SK-N-SH (cell line): ENCODE measurements around the gene ERVFRD-1. TPM values are rescaled to one million over a fixed set of nuclear protein-coding genes. Genes with fewer than 3 reads are reported as not detected.

Source experiments
- CTCF ChIA-PET: fragments of 300-600, 350-600 bp; formaldehyde crosslinking; extraction: SDS; loops from one replicate; lab custom pipeline; 2021; lab: Yijun Ruan, JAX
- POLR2A ChIA-PET: fragments of 350-600 bp; sonication (Branson Sonifier 250); formaldehyde crosslinking; extraction: SDS; loops from one replicate; lab custom pipeline; 2020; ENCODE audit warnings: antibody characterized with exemption, inconsistent platforms; lab: Yijun Ruan, JAX
- DNase-seq: peaks from one replicate; pipeline ENCODE4 v3.0.0; 2012
- H2AFZ ChIP-seq: fragments of 200-600 bp; sonication (generic); 2 replicates; pipeline ENCODE4 v1.8.1; 2016; ENCODE audit warnings: antibody characterized with exemption, mild to moderate bottlenecking, low read depth
- H3F3A ChIP-seq: fragments of 200-600 bp; sonication (generic); replicated peaks from 2 replicates; pipeline ENCODE3; 2016; ENCODE audit warnings: antibody characterized with exemption, mild to moderate bottlenecking; ENCODE audit not compliant: insufficient read depth
- H3K27ac ChIP-seq, 2 experiments: fragments of 200-500 bp in 1 of 2; fragments of 200-600 bp in 1 of 2; sonication (Bioruptor generic) in 1 of 2; sonication (generic), shearing (Covaris generic) in 1 of 2; 2 replicates each; pipeline versions ENCODE4 v1.5.1 to v1.6.1; 2014 to 2016; ENCODE audit warnings: low read depth in 2 of 2, inconsistent platforms in 1 of 2, low read length in 1 of 2, mild to moderate bottlenecking in 1 of 2, mixed read lengths in 1 of 2
- H3K27me3 ChIP-seq: fragments of 200-600 bp; sonication (generic), shearing (Covaris generic); 2 replicates; pipeline ENCODE4 v1.6.1; 2016; ENCODE audit warnings: mixed run types; ENCODE audit not compliant: insufficient read depth
- H3K36me3 ChIP-seq, 2 experiments: fragments of 200-500 bp in 1 of 2; fragments of 200-600 bp in 1 of 2; sonication (Bioruptor generic) in 1 of 2; sonication (generic) in 1 of 2; replicated peaks in 1 of 2; 2 replicates each; pipeline versions ENCODE3 to v1.5.1; 2014 to 2016; ENCODE audit warnings: low read length in 1 of 2, mild to moderate bottlenecking in 1 of 2; ENCODE audit not compliant: insufficient read depth in 2 of 2, control insufficient read depth in 1 of 2
- H3K4me1 ChIP-seq, 2 experiments: fragments of 200-500 bp in 1 of 2; fragments of 200-600 bp in 1 of 2; sonication (Bioruptor generic) in 1 of 2; sonication (generic), shearing (Covaris generic) in 1 of 2; 2 replicates each; pipeline versions ENCODE4 v1.5.1 to v1.6.1; 2014 to 2016; ENCODE audit warnings: low read depth in 1 of 2, low read length in 1 of 2, mixed run types in 1 of 2; ENCODE audit not compliant: insufficient read depth in 2 of 2, control insufficient read depth in 1 of 2
- H3K4me2 ChIP-seq: fragments of 200-600 bp; sonication (generic), shearing (Covaris generic); 2 replicates; pipeline ENCODE4 v1.6.1; 2017; ENCODE audit warnings: mixed run types
- H3K4me3 ChIP-seq, 2 experiments: fragments of 200-500 bp in 1 of 2; fragments of 200-600 bp in 1 of 2; sonication (Bioruptor generic) in 1 of 2; sonication (generic), shearing (Covaris generic) in 1 of 2; 2 replicates each; pipeline versions ENCODE4 v1.5.1 to v1.8.1; 2014 to 2016; ENCODE audit warnings: low read depth in 2 of 2, inconsistent platforms in 1 of 2, low read length in 1 of 2, mild to moderate bottlenecking in 1 of 2, mixed read lengths in 1 of 2, moderate library complexity in 1 of 2
- H3K79me2 ChIP-seq: fragments of 200-600 bp; sonication (generic); 2 replicates; pipeline ENCODE4 v1.8.1; 2017; ENCODE audit warnings: mild to moderate bottlenecking; ENCODE audit not compliant: insufficient read depth
- H3K9ac ChIP-seq: fragments of 200-600 bp; sonication (generic); 2 replicates; pipeline ENCODE4 v1.6.1; 2017; ENCODE audit warnings: mixed run types
- H3K9me2 ChIP-seq: fragments of 200-600 bp; sonication (generic); 2 replicates; pipeline ENCODE4 v1.6.1; 2017; ENCODE audit warnings: mixed run types
- H3K9me3 ChIP-seq: fragments of 200-600 bp; sonication (generic); 2 replicates; pipeline ENCODE4 v1.6.1; 2017; ENCODE audit warnings: mixed run types, mild to moderate bottlenecking, moderate library complexity
- H4K20me1 ChIP-seq: fragments of 200-600 bp; sonication (generic); 2 replicates; pipeline ENCODE4 v1.6.1; 2017; ENCODE audit warnings: mild to moderate bottlenecking, mixed run types; ENCODE audit not compliant: insufficient read depth
- FOXJ3 ChIP-seq: sonication (generic); formaldehyde crosslinking; IDR thresholded peaks from 2 replicates; pipeline ENCODE4 v1.5.1; 2020; ENCODE audit warnings: mild to moderate bottlenecking, missing genetic modification reagents
- POLR2AphosphoS5 ChIP-seq: IDR thresholded peaks from 2 replicates; pipeline ENCODE4 v1.6.1; 2012; ENCODE audit warnings: low read depth, low read length
- RFX5 ChIP-seq: IDR thresholded peaks from 2 replicates; pipeline ENCODE4 v1.6.1; 2012; ENCODE audit warnings: mild to moderate bottlenecking, improper control_type of control experiment, low read length
- RXRA ChIP-seq: IDR thresholded peaks from 2 replicates; pipeline ENCODE4 v1.4.0; 2012; ENCODE audit warnings: low read depth, mild to moderate bottlenecking, borderline replicate concordance
- TAF1 ChIP-seq: IDR thresholded peaks from 2 replicates; pipeline ENCODE4 v1.6.1; 2012; ENCODE audit warnings: low read depth, mild to moderate bottlenecking, low read length, moderate library complexity, borderline replicate concordance
- TEAD4 ChIP-seq: IDR thresholded peaks from 2 replicates; pipeline ENCODE4 v1.4.0; 2012; ENCODE audit warnings: mild to moderate bottlenecking, borderline replicate concordance; ENCODE audit not compliant: insufficient read depth
- YY1 ChIP-seq: IDR thresholded peaks from 2 replicates; pipeline ENCODE4 v1.4.0; 2012; ENCODE audit warnings: low read depth, mild to moderate bottlenecking
- WGBS: methylation state at CpG from one replicate; pipeline ENCODE4 v1.1.6; 2017; ENCODE audit warnings: low lambda C conversion rate; 5-methylcytosine and 5-hydroxymethylcytosine counted together
- polyA plus RNA-seq, 3 experiments: library from polyadenylated mRNA; depleted of rRNA; stranded (reverse); fragments of >200 nt; gene quantifications; 2 replicates each; pipeline ENCODE4 v1.2.3, GENCODE V29; 2012
- TF ChIP-seq, protein P1 (sequence below): fragments of 150-350 bp; IDR thresholded peaks from 2 replicates; pipeline ENCODE4 v1.6.1; 2016; ENCODE audit warnings: mild to moderate bottlenecking, low read depth, low read length
- TF ChIP-seq, protein P2 (sequence below): IDR thresholded peaks from 2 replicates; pipeline ENCODE4 v1.4.0; 2012; ENCODE audit warnings: low read depth, borderline replicate concordance
- TF ChIP-seq, protein P3 (sequence below): IDR thresholded peaks from 2 replicates; pipeline ENCODE4 v1.6.1; 2012; ENCODE audit warnings: mild to moderate bottlenecking, low read depth, low read length, moderate library complexity

Gene ERVFRD-1
- polyA plus RNA-seq, 1 of the 3 experiments (the other 2 are of a cell fraction), result not detected

DNA sequence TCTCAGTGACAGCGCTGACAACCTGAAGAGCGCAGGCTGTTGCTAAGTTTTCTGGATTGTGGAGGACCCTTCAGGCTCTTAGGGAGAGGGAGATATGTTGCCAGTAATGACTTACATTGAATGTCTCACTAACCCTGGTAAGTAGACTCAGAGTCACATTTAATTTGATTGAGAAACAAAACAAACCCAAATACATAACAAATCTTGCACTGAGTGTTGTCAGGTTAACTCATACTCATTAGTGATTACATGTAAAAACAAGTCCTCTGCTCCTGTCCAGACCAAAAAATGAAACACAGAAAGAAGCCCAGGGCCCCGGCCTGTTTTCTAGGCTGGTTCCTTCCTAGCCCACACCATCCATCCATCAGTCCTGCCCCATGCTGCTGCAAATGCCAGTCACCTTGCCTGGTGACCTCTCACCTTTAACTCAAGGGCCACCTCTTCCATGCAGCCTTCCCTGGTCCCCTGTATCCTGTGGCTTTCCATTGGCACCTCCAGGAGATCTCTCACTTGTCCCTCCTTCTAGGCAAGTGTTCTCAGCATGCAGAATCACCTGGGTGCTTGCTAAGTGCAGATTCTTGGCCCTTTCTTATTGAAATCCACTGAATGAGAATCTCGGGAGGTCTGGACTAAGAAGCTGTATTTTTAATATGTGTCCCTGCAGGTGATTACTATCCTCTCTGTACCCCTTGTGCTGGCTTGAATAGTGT lies 34.7 kb upstream of the ERVFRD-1 start:
- H3K4me2 ChIP-seq, result no peak overlapping the region
- H3K9ac ChIP-seq, result no peak overlapping the region
- no peak overlapping the region for H2AFZ ChIP-seq
- no peaks in the 10 kb centered on the region for H3K9me3 ChIP-seq
- H3K36me3 ChIP-seq, result no peaks in the 10 kb centered on the region
- H3K27me3 ChIP-seq, result no peaks in the 10 kb centered on the region
- DNase-seq, result no peak
- H3K4me3 ChIP-seq, result no peak overlapping the region
- H4K20me1 ChIP-seq, result no peaks in the 10 kb centered on the region
- ChIA-PET POLR2A (no interaction called here), CTCF (interaction anchor here (0.7 to 8.7 kb wide), 2 partner anchors 216 to 349 kb away, joined by 3 to 181 read pairs; no protein-coding TSS in a partner anchor)
- no peak overlapping the region for H3K27ac ChIP-seq
- peaks cover 0 to 9% of the 10 kb centered on the region in 2 experiments; a peak in 1 of 4 replicates for H3K4me1 ChIP-seq
- TF ChIP-seq TEAD4 (no peak), TAF1 (no peak), RFX5 (no peak), FOXJ3 (CRISPR knock-in tag) (no peak), POLR2AphosphoS5 (no peak), RXRA (no peak), YY1 (no peak)
- TF ChIP-seq, protein P1, sequence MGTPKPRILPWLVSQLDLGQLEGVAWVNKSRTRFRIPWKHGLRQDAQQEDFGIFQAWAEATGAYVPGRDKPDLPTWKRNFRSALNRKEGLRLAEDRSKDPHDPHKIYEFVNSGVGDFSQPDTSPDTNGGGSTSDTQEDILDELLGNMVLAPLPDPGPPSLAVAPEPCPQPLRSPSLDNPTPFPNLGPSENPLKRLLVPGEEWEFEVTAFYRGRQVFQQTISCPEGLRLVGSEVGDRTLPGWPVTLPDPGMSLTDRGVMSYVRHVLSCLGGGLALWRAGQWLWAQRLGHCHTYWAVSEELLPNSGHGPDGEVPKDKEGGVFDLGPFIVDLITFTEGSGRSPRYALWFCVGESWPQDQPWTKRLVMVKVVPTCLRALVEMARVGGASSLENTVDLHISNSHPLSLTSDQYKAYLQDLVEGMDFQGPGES, result no peak
- TF ChIP-seq, protein P2, sequence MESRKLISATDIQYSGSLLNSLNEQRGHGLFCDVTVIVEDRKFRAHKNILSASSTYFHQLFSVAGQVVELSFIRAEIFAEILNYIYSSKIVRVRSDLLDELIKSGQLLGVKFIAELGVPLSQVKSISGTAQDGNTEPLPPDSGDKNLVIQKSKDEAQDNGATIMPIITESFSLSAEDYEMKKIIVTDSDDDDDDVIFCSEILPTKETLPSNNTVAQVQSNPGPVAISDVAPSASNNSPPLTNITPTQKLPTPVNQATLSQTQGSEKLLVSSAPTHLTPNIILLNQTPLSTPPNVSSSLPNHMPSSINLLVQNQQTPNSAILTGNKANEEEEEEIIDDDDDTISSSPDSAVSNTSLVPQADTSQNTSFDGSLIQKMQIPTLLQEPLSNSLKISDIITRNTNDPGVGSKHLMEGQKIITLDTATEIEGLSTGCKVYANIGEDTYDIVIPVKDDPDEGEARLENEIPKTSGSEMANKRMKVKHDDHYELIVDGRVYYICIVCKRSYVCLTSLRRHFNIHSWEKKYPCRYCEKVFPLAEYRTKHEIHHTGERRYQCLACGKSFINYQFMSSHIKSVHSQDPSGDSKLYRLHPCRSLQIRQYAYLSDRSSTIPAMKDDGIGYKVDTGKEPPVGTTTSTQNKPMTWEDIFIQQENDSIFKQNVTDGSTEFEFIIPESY, result no peak
- TF ChIP-seq, protein P3, sequence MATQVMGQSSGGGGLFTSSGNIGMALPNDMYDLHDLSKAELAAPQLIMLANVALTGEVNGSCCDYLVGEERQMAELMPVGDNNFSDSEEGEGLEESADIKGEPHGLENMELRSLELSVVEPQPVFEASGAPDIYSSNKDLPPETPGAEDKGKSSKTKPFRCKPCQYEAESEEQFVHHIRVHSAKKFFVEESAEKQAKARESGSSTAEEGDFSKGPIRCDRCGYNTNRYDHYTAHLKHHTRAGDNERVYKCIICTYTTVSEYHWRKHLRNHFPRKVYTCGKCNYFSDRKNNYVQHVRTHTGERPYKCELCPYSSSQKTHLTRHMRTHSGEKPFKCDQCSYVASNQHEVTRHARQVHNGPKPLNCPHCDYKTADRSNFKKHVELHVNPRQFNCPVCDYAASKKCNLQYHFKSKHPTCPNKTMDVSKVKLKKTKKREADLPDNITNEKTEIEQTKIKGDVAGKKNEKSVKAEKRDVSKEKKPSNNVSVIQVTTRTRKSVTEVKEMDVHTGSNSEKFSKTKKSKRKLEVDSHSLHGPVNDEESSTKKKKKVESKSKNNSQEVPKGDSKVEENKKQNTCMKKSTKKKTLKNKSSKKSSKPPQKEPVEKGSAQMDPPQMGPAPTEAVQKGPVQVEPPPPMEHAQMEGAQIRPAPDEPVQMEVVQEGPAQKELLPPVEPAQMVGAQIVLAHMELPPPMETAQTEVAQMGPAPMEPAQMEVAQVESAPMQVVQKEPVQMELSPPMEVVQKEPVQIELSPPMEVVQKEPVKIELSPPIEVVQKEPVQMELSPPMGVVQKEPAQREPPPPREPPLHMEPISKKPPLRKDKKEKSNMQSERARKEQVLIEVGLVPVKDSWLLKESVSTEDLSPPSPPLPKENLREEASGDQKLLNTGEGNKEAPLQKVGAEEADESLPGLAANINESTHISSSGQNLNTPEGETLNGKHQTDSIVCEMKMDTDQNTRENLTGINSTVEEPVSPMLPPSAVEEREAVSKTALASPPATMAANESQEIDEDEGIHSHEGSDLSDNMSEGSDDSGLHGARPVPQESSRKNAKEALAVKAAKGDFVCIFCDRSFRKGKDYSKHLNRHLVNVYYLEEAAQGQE, result no peak
- WGBS, result 96% methylated on average over 4 of the region's 4 CpGs
- no peaks in the 10 kb centered on the region for H3K79me2 ChIP-seq
- H3K9me2 ChIP-seq, result no peaks in the 10 kb centered on the region
- peaks cover 5% of the 10 kb centered on the region for H3F3A ChIP-seq
